GM21447 (cell line): Measurements from ENCODE around the gene IQSEC1.

ENCODE experiments used
- ATAC-seq: cut with Tn5 transposase; IDR thresholded peaks from one replicate; pipeline ENCODE4 v1.9.1; 2021; ENCODE audit not compliant: unreplicated experiment

The IQSEC1 gene

DNA sequence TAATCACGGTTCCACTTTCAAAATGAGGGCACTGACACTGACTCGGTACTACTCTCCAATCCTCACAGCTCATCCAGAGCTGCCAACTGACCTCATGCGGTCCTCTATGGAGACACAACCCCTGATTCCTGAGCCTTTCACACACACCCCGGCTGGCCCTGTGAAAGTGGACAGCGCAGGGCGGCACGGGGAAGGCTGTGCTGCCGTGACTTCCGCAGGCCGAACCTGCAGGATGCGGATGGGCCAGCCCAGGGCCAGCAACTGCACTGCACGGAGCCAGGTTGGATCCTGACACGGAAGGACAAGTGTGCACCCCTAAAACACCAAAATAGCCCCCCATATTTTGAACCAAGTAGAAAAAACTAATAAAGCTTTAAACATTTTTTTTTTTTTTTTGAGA is 41.0 kb downstream of the IQSEC1 start:
- ATAC-seq = no peak

DNA sequence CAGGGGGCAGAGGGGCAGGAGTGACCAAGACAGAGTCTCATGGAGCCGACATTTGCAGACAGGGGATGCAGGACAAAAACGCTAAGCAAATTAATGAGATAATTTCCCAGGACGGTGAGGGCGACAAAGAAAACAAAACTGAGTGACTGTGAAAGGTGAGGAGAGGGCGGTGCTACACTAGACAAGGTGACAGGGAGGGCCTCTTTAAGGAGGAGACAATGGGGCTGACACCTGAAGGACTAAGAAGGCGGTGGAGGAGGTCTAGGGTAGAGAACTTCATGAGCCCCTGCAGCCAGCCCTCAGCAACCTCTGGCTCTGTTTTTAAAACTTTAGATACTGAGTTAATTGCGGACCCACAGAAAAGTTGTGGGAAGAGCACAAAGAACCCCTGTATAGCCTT is 41.6 kb downstream of the IQSEC1 start:
- ATAC-seq = no peak

DNA sequence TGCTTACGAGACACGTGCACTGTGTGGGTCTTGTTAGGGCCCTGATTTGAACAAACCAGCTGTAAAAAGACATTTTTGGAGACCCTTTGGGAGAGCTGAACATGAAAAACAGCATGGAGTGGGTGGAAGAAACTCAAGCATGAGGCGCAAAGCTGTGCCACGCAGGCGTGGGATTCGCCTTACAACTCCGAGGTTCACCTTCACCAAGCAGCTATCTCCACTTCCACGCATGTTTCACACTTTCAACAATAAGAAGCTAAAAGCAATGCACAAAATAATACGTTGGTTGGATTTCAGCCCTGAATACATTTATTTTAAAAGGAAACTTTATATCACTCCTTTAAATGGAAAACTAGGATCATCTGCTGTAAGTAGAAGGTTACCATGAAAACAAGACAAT is 42.5 kb downstream of the IQSEC1 start:
- no peak for ATAC-seq

DNA sequence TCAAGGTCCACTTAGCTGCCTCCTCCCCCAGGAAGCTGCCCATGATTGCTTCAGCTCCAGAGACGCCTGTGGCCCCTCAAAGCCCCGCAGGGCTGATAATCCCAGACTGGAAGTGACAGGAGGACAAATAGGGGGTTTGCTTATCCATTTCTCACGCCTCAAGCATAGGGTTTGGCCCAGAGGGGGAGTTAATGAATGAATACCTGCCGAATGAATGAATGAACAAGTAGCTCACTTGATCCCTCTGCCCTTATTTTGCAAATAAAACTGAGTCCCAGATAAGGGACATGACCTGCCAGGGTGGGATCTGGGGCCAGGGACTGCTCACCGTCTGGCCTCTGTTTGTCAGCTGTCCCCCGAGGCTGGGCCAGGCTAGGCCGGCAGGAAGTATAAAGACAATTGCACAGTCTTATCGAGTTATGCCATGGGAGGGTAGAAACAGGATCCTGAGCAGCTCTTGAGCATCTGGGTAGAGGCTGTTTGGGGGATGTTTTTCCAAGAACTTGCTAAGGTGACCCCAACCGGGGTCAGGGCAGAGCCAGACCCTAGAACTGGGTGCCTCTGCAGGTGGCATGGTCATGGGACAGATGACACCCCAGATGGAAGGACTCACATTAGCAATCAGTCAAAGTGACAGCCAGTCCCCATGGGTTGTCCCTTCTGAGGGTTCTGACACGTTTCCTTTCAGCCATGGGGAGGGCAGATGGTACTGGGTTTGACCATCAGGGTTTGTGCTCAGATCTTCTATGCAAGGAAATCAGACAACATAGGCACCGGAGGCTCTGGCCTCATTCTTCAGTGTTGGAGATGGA is 45.0 kb downstream of the IQSEC1 start:
- no peak for ATAC-seq

DNA sequence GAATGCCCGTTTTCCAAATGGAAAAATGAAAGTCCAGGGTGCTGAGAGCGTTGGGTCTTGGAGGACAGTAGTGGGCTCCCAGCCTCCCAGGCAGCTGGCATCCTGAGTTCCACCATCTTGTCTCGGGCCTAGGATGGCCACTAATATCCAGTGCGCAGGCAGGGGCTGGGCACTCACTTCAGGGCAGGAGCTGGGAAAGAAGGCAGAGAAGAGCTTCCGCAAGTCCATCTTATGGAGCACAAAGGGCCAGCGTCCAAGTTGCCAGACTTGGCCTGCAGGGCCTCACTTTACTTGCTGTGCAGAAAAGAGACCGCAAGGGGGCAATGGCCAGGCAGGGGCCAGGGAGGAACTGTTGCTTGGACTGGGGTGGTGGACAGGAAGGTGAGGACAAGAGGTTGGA is 46.1 kb downstream of the IQSEC1 start:
- no peak for ATAC-seq

- no peak for ATAC-seq
Measured at GRCh38 chr3:13026534-13026933, 46.7 kb downstream of the IQSEC1 start.

GRCh38 chr3:13025778-13026518 is 47.3 kb downstream of the IQSEC1 start:
- no peak for ATAC-seq

GRCh38 chr3:13025090-13025489 is 48.1 kb downstream of the IQSEC1 start:
- no peak for ATAC-seq

DNA sequence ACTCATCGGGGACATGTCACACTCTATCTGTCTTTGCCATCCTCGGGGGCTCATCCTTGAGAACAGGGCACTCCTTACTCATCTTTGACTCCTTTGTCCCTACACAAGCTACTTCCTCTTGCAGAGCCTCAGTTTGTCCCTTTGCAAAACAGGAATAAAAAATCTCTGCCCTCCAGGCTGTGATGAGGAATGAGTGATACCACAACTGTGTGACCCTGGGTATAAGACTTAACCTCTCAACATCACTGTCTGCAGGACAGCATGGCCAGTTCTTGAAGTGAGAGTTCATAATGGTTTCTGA is 48.5 kb downstream of the IQSEC1 start:
- no peak for ATAC-seq

GRCh38 chr3:13023971-13024764 is 49.1 kb downstream of the IQSEC1 start:
- no peak for ATAC-seq

- ATAC-seq = peak; percentile 4
Measured at GRCh38 chr3:13023235-13023970, 49.8 kb downstream of the IQSEC1 start.

GRCh38 chr3:13022348-13023234 is 50.6 kb downstream of the IQSEC1 start:
- ATAC-seq = peak; percentile 44

DNA sequence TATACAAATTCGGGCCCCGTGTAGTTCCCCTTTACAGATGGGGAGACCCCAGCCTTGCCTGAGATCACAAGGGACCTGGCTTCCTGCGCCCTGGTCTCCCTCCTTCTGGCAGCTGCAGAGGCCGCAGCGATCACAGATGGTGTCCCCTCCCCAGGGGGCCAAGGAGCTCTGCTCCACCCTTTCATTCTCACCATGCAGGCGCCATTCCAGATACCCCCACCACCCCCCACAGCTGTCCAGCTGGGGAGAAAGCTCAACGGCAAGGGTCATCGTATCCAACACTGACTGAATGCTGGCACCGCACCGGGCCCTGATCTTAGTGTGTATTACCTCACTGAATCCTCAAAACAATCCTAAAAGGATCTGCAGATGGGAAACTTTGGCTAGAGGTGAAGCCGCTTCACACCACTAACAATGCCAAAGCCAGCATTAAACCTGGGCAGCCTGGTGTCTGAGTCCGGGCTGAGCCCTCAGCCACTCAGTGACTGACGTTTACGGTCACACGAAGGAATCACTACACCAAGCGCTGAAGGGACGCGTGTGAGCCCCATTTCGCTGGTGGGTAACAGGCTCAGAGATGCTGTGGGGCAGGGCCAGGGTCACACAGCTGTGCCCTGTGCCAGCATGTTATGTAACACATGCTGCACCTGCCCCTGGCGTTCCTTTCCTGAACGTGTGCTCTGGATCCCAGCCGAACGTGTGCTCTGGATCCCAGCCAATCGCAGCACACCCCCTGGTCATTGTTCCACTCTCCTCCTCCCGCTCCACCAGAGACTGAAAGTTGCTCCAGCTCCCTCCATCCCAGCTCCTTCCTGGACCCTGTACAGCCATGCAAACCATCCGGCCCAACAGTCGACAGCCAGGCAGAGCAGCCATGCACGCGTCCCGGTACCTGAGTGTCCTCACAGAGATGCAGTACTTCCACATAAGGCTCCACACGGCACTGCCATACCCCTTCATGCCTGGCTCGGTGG is 51.8 kb downstream of the IQSEC1 start:
- ATAC-seq = no peak

DNA sequence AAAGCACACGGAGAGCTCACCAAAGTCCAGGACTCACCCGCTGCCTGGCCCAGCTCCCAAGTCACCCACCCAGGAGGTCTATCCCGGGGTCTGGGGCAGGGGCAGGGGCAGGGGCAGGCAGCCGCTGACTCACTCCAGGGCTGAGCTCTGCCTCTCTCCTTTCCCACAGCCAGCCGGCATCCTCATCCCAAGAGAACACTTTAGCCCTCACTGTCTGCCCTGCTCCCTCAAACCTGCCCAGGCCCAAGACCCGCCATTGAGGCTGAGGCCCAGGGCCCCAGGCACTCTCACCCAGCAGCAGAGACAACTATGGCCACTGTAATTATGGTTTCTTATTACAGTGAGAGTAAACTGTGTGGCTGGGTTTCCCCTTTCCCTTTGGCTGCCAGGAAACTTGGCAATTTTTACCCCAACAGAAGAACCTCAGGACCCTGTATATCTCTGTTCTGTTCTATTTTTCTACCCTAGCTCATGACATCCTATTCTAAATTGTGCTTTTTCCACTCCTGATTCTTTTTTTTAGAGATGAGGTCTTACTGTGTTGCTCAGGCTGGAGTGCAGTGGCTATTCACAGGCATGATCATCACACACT is 53.0 kb downstream of the IQSEC1 start:
- ATAC-seq = no peak

DNA sequence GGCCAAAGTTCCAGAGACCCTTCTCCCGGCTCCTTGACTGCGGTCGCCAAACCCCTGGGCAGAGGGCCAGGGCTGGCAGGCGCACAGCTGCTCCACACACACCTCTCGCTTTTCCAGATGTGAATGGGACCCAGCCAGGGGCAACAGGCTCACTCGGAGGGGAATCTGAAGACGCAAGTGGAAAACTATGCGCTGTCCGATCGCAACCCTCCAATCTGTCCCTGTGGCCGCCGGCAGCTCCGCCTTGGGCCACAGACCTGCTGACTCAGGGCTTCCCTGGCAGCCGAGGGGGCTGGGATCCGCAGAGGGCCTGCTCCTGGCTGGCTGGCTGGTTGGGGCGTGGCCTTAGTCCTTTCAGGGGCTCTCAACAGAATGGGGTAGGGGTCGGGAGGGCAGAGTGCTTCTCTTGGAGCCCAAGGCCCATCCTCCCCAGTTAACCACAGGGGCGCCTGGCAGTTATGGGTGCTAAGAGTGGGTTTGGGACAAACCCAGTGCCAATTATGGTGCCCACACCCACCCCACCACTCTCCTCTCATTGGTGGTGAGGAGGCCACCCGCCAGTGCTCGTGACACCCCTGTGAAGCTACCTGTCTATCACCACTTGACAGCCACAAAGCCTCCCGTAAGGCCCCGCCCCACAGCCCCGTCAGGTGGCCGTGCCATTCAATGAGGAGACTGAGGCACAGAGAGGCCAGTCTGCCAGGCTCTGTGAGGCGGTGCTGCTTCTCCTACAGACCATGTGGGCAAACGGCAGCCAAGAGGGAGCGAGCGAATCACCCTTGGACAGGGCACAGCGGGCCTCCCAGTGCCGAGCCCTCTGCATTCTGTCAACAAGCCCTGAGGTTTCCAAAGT is 53.8 kb downstream of the IQSEC1 start:
- ATAC-seq = no peak

GRCh38 chr3:13018561-13019242 is 54.5 kb downstream of the IQSEC1 start:
- ATAC-seq = no peak

GRCh38 chr3:13018043-13018451 is 55.2 kb downstream of the IQSEC1 start:
- ATAC-seq = no peak
